ENCODE measurements around the gene FAM20B. TPM values are rescaled to one million over a fixed set of nuclear protein-coding genes. Genes with fewer than 3 reads are reported as not detected.
A peak's percentile ranks its signal among the peaks of the same experiment; 100 is the strongest.
"Not testable (repeated sequence)": the region's sequence is repeated elsewhere in the genome, so short reads cannot be mapped to it uniquely, and the experiment has no call there.

The FAM20B gene
- polyA plus RNA-seq, 1 donor: 28.2 TPM

- no peak for DNase-seq
Measured at GRCh38 chr1:179023946-179024650, 1.6 kb upstream of the FAM20B start.

GRCh38 chr1:179025975-179026812 is 500 bp downstream of the FAM20B start:
- peak; percentile 57 for DNase-seq

- DNase-seq: no peak
Measured at GRCh38 chr1:179026813-179027669, 1.3 kb downstream of the FAM20B start.

- DNase-seq: no peak
Measured at GRCh38 chr1:179029321-179029759, 3.6 kb downstream of the FAM20B start.

GRCh38 chr1:179030130-179030529 is 4.4 kb downstream of the FAM20B start:
- no peak for DNase-seq

- DNase-seq: no peak
Measured at GRCh38 chr1:179030683-179031082, 5.0 kb downstream of the FAM20B start.

- DNase-seq: no peak
Measured at GRCh38 chr1:179031284-179031683, 5.6 kb downstream of the FAM20B start.

- DNase-seq: no peak
Measured at GRCh38 chr1:179031855-179032513, 6.3 kb downstream of the FAM20B start.

GRCh38 chr1:179034720-179035119 is 9.0 kb downstream of the FAM20B start:
- no peak for DNase-seq

GRCh38 chr1:179036844-179037465 is 11.3 kb downstream of the FAM20B start:
- DNase-seq: no peak

- no peak for DNase-seq
Measured at GRCh38 chr1:179038528-179039281, 13.0 kb downstream of the FAM20B start.

GRCh38 chr1:179039502-179040174 is 13.9 kb downstream of the FAM20B start:
- DNase-seq: not testable (repeated sequence)

- DNase-seq: not testable (repeated sequence)
Measured at GRCh38 chr1:179040175-179040551, 14.5 kb downstream of the FAM20B start.

- DNase-seq: no peak
Measured at GRCh38 chr1:179042087-179042486, 16.4 kb downstream of the FAM20B start.

GRCh38 chr1:179042700-179043099 is 17.0 kb downstream of the FAM20B start:
- no peak for DNase-seq

- DNase-seq: no peak
Measured at GRCh38 chr1:179043266-179043665, 17.6 kb downstream of the FAM20B start.

- no peak for DNase-seq
Measured at GRCh38 chr1:179043907-179044306, 18.2 kb downstream of the FAM20B start.

GRCh38 chr1:179046808-179047635 is 21.3 kb downstream of the FAM20B start:
- DNase-seq: no peak

GRCh38 chr1:179047636-179047997 is 21.9 kb downstream of the FAM20B start:
- DNase-seq: no peak
